Hematopoietic multipotent progenitor cell treated with erythropoietin and hydrocortisone succinate and interleukin-3 and kit ligand, for 8 days (in vitro differentiated cells): Measurements from ENCODE around the gene PSAPL1.
"Not testable (repeated sequence)": the region's sequence is repeated elsewhere in the genome, so short reads cannot be mapped to it uniquely, and the experiment has no call there.

Experiments used
- DNase-seq: peaks from one replicate; pipeline ENCODE4 v3.0.0-alpha.2; 2015

Gene PSAPL1

GRCh38 chr4:7458066-7458425 lies 23.3 kb upstream of the PSAPL1 start:
- no peak for DNase-seq

DNA sequence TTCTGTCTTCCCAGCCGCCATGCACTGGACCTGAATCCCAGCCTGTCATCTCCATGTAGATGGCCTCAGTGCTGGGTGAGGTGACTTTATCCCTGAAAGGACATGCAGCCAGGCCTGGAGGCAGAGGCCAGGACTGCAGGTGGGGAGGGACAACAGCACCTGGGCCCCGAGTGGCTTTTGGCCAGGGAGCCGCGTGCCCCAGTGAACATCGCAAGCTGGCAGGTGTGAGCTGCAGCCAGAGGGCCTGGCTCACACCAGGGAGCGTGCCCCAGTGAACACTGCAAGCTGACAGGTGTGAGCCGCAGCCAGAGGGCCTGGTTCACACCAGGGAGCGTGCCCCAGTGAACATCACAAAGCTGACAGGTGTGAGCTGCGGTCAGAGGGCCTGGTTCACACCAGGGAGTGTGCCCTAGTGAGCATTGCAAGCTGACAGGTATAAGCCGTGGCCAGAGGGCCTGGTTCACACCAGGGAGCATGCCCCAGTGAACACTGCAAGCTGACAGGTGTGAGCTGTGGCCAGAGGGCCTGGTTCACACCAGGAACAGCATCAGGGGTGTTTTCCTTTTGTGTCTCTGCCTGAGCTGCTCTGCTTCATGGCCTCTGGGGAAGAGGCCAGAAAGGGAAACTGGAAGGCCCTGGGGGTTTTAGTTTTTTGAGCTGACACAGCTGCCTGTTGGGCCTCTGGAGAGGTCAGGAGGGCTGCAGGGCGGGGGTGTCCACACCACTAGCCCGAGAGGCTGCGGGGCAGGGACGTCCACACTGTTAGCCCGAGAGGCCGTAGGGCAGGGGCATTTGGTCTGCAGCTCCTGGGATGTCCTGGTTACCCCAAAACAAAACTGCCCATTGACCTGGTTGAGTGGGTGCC lies 22.7 kb upstream of the PSAPL1 start:
- DNase-seq = no peak

DNA sequence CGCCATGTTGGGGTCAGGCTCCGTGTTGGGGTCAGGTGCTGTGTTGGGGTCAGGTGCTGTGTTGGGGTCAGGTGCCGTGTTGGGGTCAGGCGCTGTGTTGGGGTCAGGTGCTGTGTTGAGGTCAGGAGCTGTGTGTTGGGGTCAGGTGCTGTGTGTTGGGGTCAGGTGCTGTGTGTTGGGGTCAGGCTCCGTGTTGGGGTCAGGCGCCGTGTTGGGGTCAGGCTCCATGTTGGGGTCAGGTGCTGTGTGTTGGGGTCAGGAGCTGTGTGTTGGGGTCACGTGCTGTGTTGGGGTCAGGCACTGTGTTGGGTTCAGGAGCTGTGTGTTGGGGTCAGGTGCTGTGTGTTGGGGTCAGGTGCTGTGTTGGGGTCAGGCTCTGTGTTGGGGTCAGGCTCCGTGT lies 18.1 kb upstream of the PSAPL1 start:
- not testable (repeated sequence) for DNase-seq

DNA sequence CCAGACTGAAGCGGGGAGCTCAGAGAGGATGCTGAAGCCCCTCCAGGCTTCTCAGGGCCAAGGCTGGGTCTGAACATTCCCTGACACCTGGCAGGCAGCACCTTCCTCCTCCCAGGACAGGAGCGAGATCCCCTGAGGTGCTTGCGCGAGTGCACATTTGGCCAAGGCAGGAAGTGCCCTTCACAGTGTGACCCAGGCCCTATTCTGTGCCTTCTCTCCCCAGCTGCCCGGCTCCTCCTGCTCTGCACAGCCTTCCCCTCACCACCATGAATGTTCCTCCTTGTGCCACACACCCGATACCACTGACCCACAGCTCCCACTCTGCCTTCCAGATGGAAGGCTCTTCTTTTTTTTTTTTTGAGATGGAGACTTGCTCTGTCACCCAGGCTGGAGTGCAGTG lies 17.1 kb upstream of the PSAPL1 start:
- DNase-seq = no peak

- DNase-seq = no peak
Observed at GRCh38 chr4:7451434-7451789, 16.7 kb upstream of the PSAPL1 start.

DNA sequence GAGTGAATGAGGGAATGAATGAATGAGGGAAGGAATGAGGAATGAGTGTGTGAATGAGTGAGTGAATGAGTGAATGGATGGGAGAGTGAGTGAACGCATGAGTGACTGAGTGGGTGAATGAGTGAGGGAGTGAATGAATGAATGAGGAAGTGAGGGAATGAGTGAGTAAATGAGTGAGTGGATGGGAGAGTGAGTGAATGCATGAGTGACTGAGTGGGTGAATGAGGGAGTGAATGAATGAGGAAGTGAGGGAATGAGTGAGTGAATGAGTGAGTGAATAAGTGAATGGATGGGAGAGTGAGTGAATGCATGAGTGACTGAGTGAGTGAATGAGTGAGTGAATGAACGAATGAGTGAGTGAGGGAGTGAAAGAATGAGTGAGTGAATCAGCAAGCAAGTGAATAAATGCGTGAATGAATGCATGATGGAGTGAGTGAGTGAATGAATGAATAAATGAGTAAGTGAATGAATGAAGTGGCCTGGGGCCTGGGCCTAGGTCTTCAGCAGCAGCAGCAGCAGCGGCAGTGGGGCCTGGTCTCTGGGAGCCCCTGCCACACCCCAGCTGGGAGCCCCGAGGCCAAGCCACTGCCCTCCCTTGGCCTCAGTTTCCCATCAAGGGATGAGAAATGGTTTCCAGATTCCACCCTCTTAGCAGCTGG lies 16.2 kb upstream of the PSAPL1 start:
- DNase-seq = no peak

- DNase-seq = no peak
Observed at GRCh38 chr4:7448036-7448435, 13.3 kb upstream of the PSAPL1 start.

DNA sequence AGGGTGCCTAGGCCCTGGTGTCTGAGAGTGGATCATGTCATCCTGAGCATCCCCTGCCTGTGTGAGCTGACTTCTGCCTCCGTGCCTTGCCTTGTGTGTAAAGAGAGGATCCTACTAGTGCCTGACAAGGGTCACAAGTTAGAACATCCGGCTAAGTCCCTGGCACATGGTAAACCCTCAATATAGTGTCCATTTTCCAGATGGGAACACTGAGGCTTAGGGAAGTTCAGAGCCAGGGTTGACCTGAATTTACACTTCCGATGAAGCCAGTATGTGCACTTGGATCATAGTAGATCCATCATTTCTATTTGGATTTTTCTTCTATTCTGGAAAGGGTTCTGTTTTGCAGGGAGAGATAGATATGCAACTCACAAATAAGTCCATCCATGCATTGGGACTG lies 12.5 kb upstream of the PSAPL1 start:
- DNase-seq = no peak

DNA sequence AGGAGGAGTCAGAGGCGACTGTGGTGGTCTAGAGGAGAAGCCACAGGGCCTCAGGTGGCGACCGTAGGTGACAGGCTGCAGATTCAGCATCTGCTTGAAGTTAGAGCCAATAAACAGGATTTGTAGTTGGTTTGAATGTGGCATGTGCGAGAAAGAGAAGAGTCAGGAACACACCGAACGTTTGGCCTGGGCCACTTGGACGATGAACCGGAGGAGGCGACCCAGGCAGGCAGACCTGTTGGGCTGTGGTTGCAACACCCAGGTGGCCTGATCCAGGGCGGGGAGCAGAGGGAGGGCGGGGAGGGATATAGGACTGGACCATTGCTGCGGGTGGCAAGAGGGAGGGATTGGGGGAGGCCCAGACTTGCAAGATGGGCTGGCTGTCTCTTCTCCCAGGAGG lies 10.0 kb upstream of the PSAPL1 start:
- no peak for DNase-seq

- DNase-seq = no peak
Observed at GRCh38 chr4:7444314-7444713, 9.6 kb upstream of the PSAPL1 start.

- DNase-seq = no peak
Observed at GRCh38 chr4:7442574-7443162, 7.9 kb upstream of the PSAPL1 start.

GRCh38 chr4:7441201-7441600 lies 6.5 kb upstream of the PSAPL1 start:
- DNase-seq = no peak

- no peak for DNase-seq
Observed at GRCh38 chr4:7439699-7440098, 5.0 kb upstream of the PSAPL1 start.

GRCh38 chr4:7436256-7436655 lies 1.5 kb upstream of the PSAPL1 start:
- DNase-seq = no peak

- DNase-seq = no peak
Observed at GRCh38 chr4:7435471-7436061, 836 bp upstream of the PSAPL1 start.

- DNase-seq = no peak
Observed at GRCh38 chr4:7434141-7434765, 477 bp downstream of the PSAPL1 start.

GRCh38 chr4:7433376-7434140 lies 1.2 kb downstream of the PSAPL1 start:
- DNase-seq = no peak

- no peak for DNase-seq
Observed at GRCh38 chr4:7432531-7433375, 2.0 kb downstream of the PSAPL1 start.

DNA sequence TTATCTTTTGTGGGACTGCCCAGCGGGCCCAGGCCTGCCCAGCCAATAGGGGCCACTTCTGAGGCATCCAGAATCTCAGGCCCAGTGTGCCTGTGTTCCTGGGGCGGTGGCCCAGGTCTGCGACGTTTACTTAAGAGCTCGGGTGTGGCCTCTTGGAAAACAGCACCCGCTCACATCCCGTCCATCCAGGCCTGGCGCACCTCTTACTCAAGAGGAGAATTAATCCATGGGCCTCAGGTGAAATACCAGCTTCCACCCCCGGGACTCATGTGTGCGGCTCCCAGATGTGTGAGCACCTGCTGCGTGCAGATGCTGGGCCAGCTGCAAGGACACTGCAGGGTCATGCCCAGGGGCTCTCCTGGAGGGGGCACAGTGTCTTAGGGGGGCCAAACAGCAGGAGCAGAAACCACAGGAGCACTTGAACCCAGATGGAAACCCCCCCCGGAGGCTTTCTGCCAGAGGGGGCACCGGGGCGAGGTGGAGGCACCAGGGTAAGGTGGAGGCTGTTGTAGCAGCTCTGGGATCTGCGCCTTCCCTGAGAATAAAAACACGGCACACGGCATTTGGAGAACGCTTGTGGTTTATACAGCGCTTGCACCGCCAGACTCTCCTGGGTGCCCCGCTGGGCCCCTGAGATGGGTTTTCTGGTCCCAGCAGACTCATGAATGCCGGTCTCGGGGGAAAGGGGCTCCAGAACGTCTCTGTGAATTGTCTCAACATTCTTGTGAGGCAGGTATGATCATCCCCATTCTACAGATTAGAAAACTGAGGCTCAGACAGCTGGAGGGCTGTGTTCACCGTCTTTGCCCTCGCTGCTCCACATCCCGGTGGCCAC lies 2.8 kb downstream of the PSAPL1 start:
- no peak for DNase-seq

GRCh38 chr4:7430965-7431695 lies 3.6 kb downstream of the PSAPL1 start:
- DNase-seq = no peak
